HG03135 (cell line): ENCODE results near the gene TYMP.
"Not testable (repeated sequence)": the region's sequence is repeated elsewhere in the genome, so short reads cannot be mapped to it uniquely, and the experiment has no call there.

Experiments
- ATAC-seq: cut with Tn5 transposase; IDR thresholded peaks from one replicate; pipeline ENCODE4 v1.9.1; 2021; ENCODE audit warnings: mild to moderate bottlenecking, moderate library complexity; ENCODE audit not compliant: unreplicated experiment

TYMP gene

GRCh38 chr22:50525104-50525857 lies 4.5 kb downstream of the TYMP start, which contains the start of gene SCO2:
TSS of gene SCO2 (minus strand) at chr22:50525598. CDS start at chr22:50524411, 1,187 bp downstream.
- ATAC-seq = peak; percentile 38

- ATAC-seq = no peak
Measured at GRCh38 chr22:50524676-50525103, 5.1 kb downstream of the TYMP start.

- no peak for ATAC-seq
Measured at GRCh38 chr22:50523806-50524675, 5.8 kb downstream of the TYMP start.

- ATAC-seq = no peak
Measured at GRCh38 chr22:50523458-50523805, 6.4 kb downstream of the TYMP start.

- no peak for ATAC-seq
Measured at GRCh38 chr22:50522806-50523438, 6.9 kb downstream of the TYMP start.

- ATAC-seq = no peak
Measured at GRCh38 chr22:50522208-50522805, 7.5 kb downstream of the TYMP start.

GRCh38 chr22:50521710-50522109 lies 8.1 kb downstream of the TYMP start:
- ATAC-seq = no peak

- no peak for ATAC-seq
Measured at GRCh38 chr22:50520826-50521453, 8.9 kb downstream of the TYMP start.

- ATAC-seq = not testable (repeated sequence)
Measured at GRCh38 chr22:50520184-50520583, 9.6 kb downstream of the TYMP start.

GRCh38 chr22:50519151-50519550 lies 10.7 kb downstream of the TYMP start:
- ATAC-seq = no peak

- no peak for ATAC-seq
Measured at GRCh38 chr22:50518606-50519005, 11.2 kb downstream of the TYMP start.

GRCh38 chr22:50517495-50518260 lies 12.1 kb downstream of the TYMP start:
- no peak for ATAC-seq

GRCh38 chr22:50516891-50517290 lies 12.9 kb downstream of the TYMP start:
- ATAC-seq = no peak

GRCh38 chr22:50516068-50516467 lies 13.7 kb downstream of the TYMP start:
- ATAC-seq = no peak

- ATAC-seq = no peak
Measured at GRCh38 chr22:50513175-50513574, 16.6 kb downstream of the TYMP start.

- no peak for ATAC-seq
Measured at GRCh38 chr22:50508897-50509296, 20.9 kb downstream of the TYMP start.

GRCh38 chr22:50507991-50508884 lies 21.6 kb downstream of the TYMP start, which contains the start of gene NCAPH2:
TSS of gene NCAPH2 (plus strand) at chr22:50508224. CDS start at chr22:50508338, 114 bp downstream.
- peak; percentile 63 for ATAC-seq

GRCh38 chr22:50507421-50507990 lies 22.3 kb downstream of the TYMP start, which contains the start of gene LMF2:
TSS of gene LMF2 (minus strand) at chr22:50507702. CDS start at chr22:50507675, 27 bp downstream.
- ATAC-seq = peak; percentile 50
